CD14-positive monocyte (primary cell): ENCODE results near the gene SORBS1. TPM values are rescaled to one million over a fixed set of nuclear protein-coding genes. Genes with fewer than 3 reads are reported as not detected.
A peak's percentile ranks its signal among the peaks of the same experiment; 100 is the strongest.

ENCODE experiments used
- DNase-seq, 3 donors: peaks; one replicate each; pipeline ENCODE4 v3.0.0-alpha.2; 2011 to 2022
- H2AFZ ChIP-seq: 2 replicates; pipeline ENCODE4 v1.6.0; 2012; ENCODE audit warnings: mild to moderate bottlenecking, low read depth, low read length, inconsistent platforms; ENCODE audit not compliant: insufficient read depth, poor library complexity, severe bottlenecking
- H3K27ac ChIP-seq, 2 donors: 1 replicate in 1 of 2; 2 replicates in 1 of 2; pipeline ENCODE4 v1.5.1; 2012 to 2013; ENCODE audit warnings: low read length in 2 of 2, control low read depth in 1 of 2, inconsistent platforms in 1 of 2, low read depth in 1 of 2, mild to moderate bottlenecking in 1 of 2
- H3K27me3 ChIP-seq, 2 donors: one replicate each; pipeline versions ENCODE4 v1.6.0 to v1.6.1; 2011 to 2013; ENCODE audit warnings: low read length in 2 of 2; ENCODE audit not compliant: control insufficient read depth in 2 of 2, insufficient read depth in 2 of 2
- H3K36me3 ChIP-seq, 2 donors: replicated peaks in 1 of 2; 1 replicate in 1 of 2; 2 replicates in 1 of 2; pipeline versions ENCODE4 v1.5.1 to v1.6.1; 2012 to 2013; ENCODE audit warnings: low read length in 2 of 2, control low read depth in 1 of 2, inconsistent platforms in 1 of 2, mild to moderate bottlenecking in 1 of 2; ENCODE audit not compliant: insufficient read depth in 2 of 2, control insufficient read depth in 1 of 2
- H3K4me1 ChIP-seq, 2 donors: 1 replicate in 1 of 2; 2 replicates in 1 of 2; pipeline versions ENCODE4 v1.5.1 to v1.6.1; 2012 to 2013; ENCODE audit warnings: low read length in 2 of 2, control low read depth in 1 of 2, inconsistent platforms in 1 of 2, mild to moderate bottlenecking in 1 of 2, moderate library complexity in 1 of 2; ENCODE audit not compliant: insufficient read depth in 2 of 2, control insufficient read depth in 1 of 2
- H3K4me2 ChIP-seq: replicated peaks from 2 replicates; pipeline ENCODE3; 2012; ENCODE audit warnings: low read length, moderate library complexity, mild to moderate bottlenecking; ENCODE audit not compliant: poor library complexity, severe bottlenecking; ENCODE audit errors: extremely low read depth
- H3K4me3 ChIP-seq, 3 experiments: fragments of 200-600 bp in 1 of 3; sonication (generic) in 1 of 3; replicated peaks in 1 of 3; 1 replicate in 2 of 3; 2 replicates in 1 of 3; pipeline ENCODE4 v1.5.1; 2011 to 2013; ENCODE audit warnings: low read length in 3 of 3, mild to moderate bottlenecking in 3 of 3, control low read depth in 2 of 3, low read depth in 2 of 3, inconsistent platforms in 1 of 3, moderate library complexity in 1 of 3
- H3K79me2 ChIP-seq: 2 replicates; pipeline ENCODE4 v1.6.0; 2012; ENCODE audit warnings: mild to moderate bottlenecking, control low read depth, inconsistent platforms, low read length, moderate library complexity; ENCODE audit not compliant: insufficient read depth
- H3K9ac ChIP-seq: 2 replicates; pipeline ENCODE4 v1.6.0; 2017; ENCODE audit warnings: low read length, mild to moderate bottlenecking; ENCODE audit not compliant: insufficient read depth, poor library complexity, severe bottlenecking
- H3K9me3 ChIP-seq, 2 donors: replicated peaks in 1 of 2; 1 replicate in 1 of 2; 2 replicates in 1 of 2; pipeline versions ENCODE4 v1.5.1 to v1.6.1; 2012 to 2013; ENCODE audit warnings: low read length in 2 of 2, control low read depth in 1 of 2; ENCODE audit not compliant: control insufficient read depth in 1 of 2, insufficient read depth in 1 of 2
- H4K20me1 ChIP-seq: 2 replicates; pipeline ENCODE4 v1.6.0; 2012; ENCODE audit warnings: mild to moderate bottlenecking, low read length, control low read depth, moderate library complexity; ENCODE audit not compliant: insufficient read depth
- H3K27ac Mint-ChIP-seq, 7 donors: one replicate each; pipeline ENCODE4 v1.8.0; 2020; ENCODE audit warnings: mild to moderate bottlenecking in 7 of 7, mixed read lengths in 7 of 7, moderate library complexity in 6 of 7, inconsistent platforms in 2 of 7
- H3K27me3 Mint-ChIP-seq, 3 donors: one replicate each; pipeline ENCODE4 v1.8.0; 2021 to 2022; ENCODE audit warnings: low read depth in 3 of 3, mild to moderate bottlenecking in 3 of 3, mixed read lengths in 3 of 3, moderate library complexity in 3 of 3, inconsistent platforms in 1 of 3
- H3K36me3 Mint-ChIP-seq, 2 donors: one replicate each; pipeline ENCODE4 v1.8.0; 2020; ENCODE audit warnings: mixed read lengths in 2 of 2, inconsistent platforms in 1 of 2, mild to moderate bottlenecking in 1 of 2
- H3K4me1 Mint-ChIP-seq: one replicate; pipeline ENCODE4 v1.8.0; 2020; ENCODE audit warnings: mild to moderate bottlenecking, mixed read lengths
- H3K4me3 Mint-ChIP-seq, 2 donors: one replicate each; pipeline ENCODE4 v1.8.0; 2020; ENCODE audit warnings: mild to moderate bottlenecking in 2 of 2, mixed read lengths in 2 of 2, moderate library complexity in 1 of 2
- H3K9me3 Mint-ChIP-seq, 7 donors: one replicate each; pipeline ENCODE4 v1.8.0; 2020 to 2022; ENCODE audit warnings: mixed read lengths in 7 of 7, mild to moderate bottlenecking in 6 of 7, moderate library complexity in 6 of 7, inconsistent platforms in 2 of 7
- CTCF ChIP-seq: fragments of 200-600 bp; IDR thresholded peaks from one replicate; pipeline ENCODE4 v1.8.0; 2022; ENCODE audit warnings: antibody characterized with exemption, mild to moderate bottlenecking
- WGBS: methylation state at CpG from one replicate; pipeline ENCODE4 v1.1.5; 2013; ENCODE audit warnings: missing lambda C conversion rate; ENCODE audit not compliant: insufficient coverage; 5-methylcytosine and 5-hydroxymethylcytosine counted together
- intact Hi-C, 2 donors: fragments of 100-400 bp; cut with micrococcal nuclease; formaldehyde crosslinking; loops; one replicate each; pipeline versions ENCODE4 v1.15.0 to v1.15.1; 2023
- polyA plus RNA-seq, 3 donors: library from polyadenylated mRNA; depleted of rRNA in 1 of 3; unstranded in 2 of 3; stranded (reverse) in 1 of 3; fragments of 300-500 nt in 2 of 3; fragments of >200 nt in 1 of 3; fragmentation: Illumina TruSeq in 2 of 3; gene quantifications; 1 replicate in 2 of 3; 2 replicates in 1 of 3; pipeline ENCODE4 v1.2.3, GENCODE V29; 2012 to 2021

Gene SORBS1
- polyA plus RNA-seq, 3 donors: 0.08 to 0.15 TPM; not detected in 1

- no peaks in the 10 kb centered on the region for H3K36me3 ChIP-seq
- Mint-ChIP-seq H3K36me3 (peaks cover 7 to 8% of the 10 kb centered on the region in 2 donors), H3K4me3 (peak overlapping the region; percentile 81 to 94), H3K27me3 (peaks cover 36 to 45% (median 43%) of the 10 kb centered on the region in 3 donors), H3K27ac (peak overlapping the region in 2 of 7 donors; percentile 20 to 42), H3K9me3 (peaks cover 0 to 11% (median 2%) of the 10 kb centered on the region in 7 donors), H3K4me1 (peaks cover 21% of the 10 kb centered on the region)
- H3K79me2 ChIP-seq: no peaks in the 10 kb centered on the region
- intact Hi-C loops: no loop called here
- H3K9me3 ChIP-seq: no peaks in the 10 kb centered on the region
- no peaks in the 10 kb centered on the region for H4K20me1 ChIP-seq
- H2AFZ ChIP-seq: no peak overlapping the region
- no peak overlapping the region for H3K27ac ChIP-seq
- H3K27me3 ChIP-seq: peaks cover 12 to 48% of the 10 kb centered on the region in 2 donors
- no peak overlapping the region for H3K9ac ChIP-seq
- TF ChIP-seq CTCF: no peak
- no peak overlapping the region for H3K4me3 ChIP-seq
- no peak for DNase-seq
- peaks cover 10 to 15% of the 10 kb centered on the region in 2 donors for H3K4me1 ChIP-seq
- peak overlapping the region; percentile 94 for H3K4me2 ChIP-seq
- WGBS: 93% methylated on average over 5 of the region's 12 CpGs
These were observed 271.9 kb downstream of the SORBS1 start for GRCh38 chr10:95289003-95289920.

- Histone ChIP-seq H3K79me2 (no peaks in the 10 kb centered on the region), H2AFZ (no peak overlapping the region), H3K4me1 (peaks cover 10 to 15% of the 10 kb centered on the region in 2 donors), H3K27me3 (peaks cover 12 to 44% of the 10 kb centered on the region in 2 donors), H3K27ac (no peak overlapping the region), H3K9ac (no peak overlapping the region), H3K9me3 (no peaks in the 10 kb centered on the region), H3K36me3 (no peaks in the 10 kb centered on the region), H3K4me2 (no peak overlapping the region), H4K20me1 (no peaks in the 10 kb centered on the region), H3K4me3 (no peak overlapping the region)
- no peak for DNase-seq
- 100% methylated on average over 1 of the region's 1 CpG for WGBS
- Mint-ChIP-seq H3K27ac (no peak overlapping the region), H3K4me1 (peaks cover 21% of the 10 kb centered on the region), H3K9me3 (peaks cover 0 to 11% (median 2%) of the 10 kb centered on the region in 7 donors), H3K27me3 (peaks cover 35 to 42% (median 39%) of the 10 kb centered on the region in 3 donors), H3K4me3 (peak overlapping the region in 1 of 2 donors; percentile 21), H3K36me3 (peaks cover 7 to 8% of the 10 kb centered on the region in 2 donors)
- intact Hi-C loops: no loop called here
- TF ChIP-seq CTCF: no peak
These were observed 272.9 kb downstream of the SORBS1 start for GRCh38 chr10:95288303-95288702.
